ENCODE results near the gene STAG2. TPM values are rescaled to one million over a fixed set of nuclear protein-coding genes. Genes with fewer than 3 reads are reported as not detected.
A peak's percentile ranks its signal among the peaks of the same experiment; 100 is the strongest.
"Not testable (repeated sequence)": the region's sequence is repeated elsewhere in the genome, so short reads cannot be mapped to it uniquely, and the experiment has no call there.

STAG2 gene
- total and polyA plus RNA-seq, 2 donors (not counting 3 experiments of a cell fraction or from before 2014, with no cell fraction given) = 12.7 to 55.9 TPM

DNA sequence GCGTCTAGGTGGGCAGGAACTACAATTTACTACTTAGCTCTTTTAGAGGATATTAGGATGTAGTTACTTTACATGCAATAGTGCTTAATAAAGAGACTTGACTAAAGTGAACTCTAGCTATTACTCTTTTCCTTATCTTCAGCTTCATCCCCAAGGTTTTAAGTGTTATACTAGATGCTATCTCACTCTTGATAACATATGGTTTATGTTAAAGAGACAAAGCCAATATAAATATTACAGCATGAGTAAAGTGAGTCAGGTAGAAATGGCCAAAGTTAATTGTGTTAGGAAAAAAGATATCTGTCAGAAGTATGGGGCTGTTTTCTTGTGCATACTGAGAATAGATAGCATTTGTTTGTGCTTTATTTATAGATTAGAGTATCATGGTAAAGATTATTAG is 80.5 kb downstream of the STAG2 start:
- BruUV-seq (replicated peaks) = no TSS peak
- Histone ChIP-seq H4K20me1 (replicated peaks; ENCODE audit: control insufficient read depth, extremely low read depth, insufficient read depth, low read length) (no peaks in the 10 kb centered on the region), H3K9me1 (replicated peaks; ENCODE audit: control insufficient read depth, extremely low read depth, insufficient read depth, low read length) (no peaks in the 10 kb centered on the region), H3K4me3 (replicated peaks in 1 of 3; ENCODE audit: insufficient read depth in 1 of 3, low read depth in 1 of 3, low read length in 3 of 3) (no peak overlapping the region), H3K4me2 (ENCODE audit: insufficient read depth, low read length) (no peak overlapping the region), H3K4me1 (ENCODE audit: control insufficient read depth, extremely low read depth, insufficient read depth, low read length) (no peaks in the 10 kb centered on the region), H3K27ac (ENCODE audit: insufficient read depth, low read depth, low read length) (no peak overlapping the region), H3K79me2 (ENCODE audit: control insufficient read depth, insufficient read depth, low read length) (no peaks in the 10 kb centered on the region), H3K9me3 (replicated peaks; ENCODE audit: control insufficient read depth, insufficient read depth, low read length) (no peaks in the 10 kb centered on the region), H3K27me3 (ENCODE audit: control insufficient read depth in 2 of 2, insufficient read depth in 2 of 2, low read length in 2 of 2) (no peaks in the 10 kb centered on the region), H2AFZ (ENCODE audit: low read depth, low read length) (no peak overlapping the region), H3K9ac (replicated peaks; ENCODE audit: extremely low read depth, insufficient read depth, low read length) (no peak overlapping the region), H3K36me3 (ENCODE audit: control insufficient read depth in 2 of 2, extremely low read depth in 1 of 2, insufficient read depth in 2 of 2, low read length in 2 of 2) (no peaks in the 10 kb centered on the region)
- intact Hi-C loops (cut with micrococcal nuclease) = no loop called here
- ChIA-PET CTCF (no interaction called here), POLR2A (no interaction called here)
- dilution Hi-C loops (cut with MboI; ENCODE audit: extremely low pct_ligation_motif_present, low sequenced_read_pairs) = no loop called here
- TF ChIP-seq FOS (IDR thresholded peaks at IDR 0.05; ENCODE audit: borderline replicate concordance, insufficient read depth, low read length) = no peak
- no peak for TF ChIP-seq EZH2 (IDR thresholded peaks at IDR 0.05; ENCODE audit: borderline replicate concordance, low read depth, low read length, severe bottlenecking)
- TF ChIP-seq JUN (IDR thresholded peaks at IDR 0.05; ENCODE audit: borderline replicate concordance, insufficient read depth, insufficient read length, low read depth) = no peak
- TF ChIP-seq, protein P1, sequence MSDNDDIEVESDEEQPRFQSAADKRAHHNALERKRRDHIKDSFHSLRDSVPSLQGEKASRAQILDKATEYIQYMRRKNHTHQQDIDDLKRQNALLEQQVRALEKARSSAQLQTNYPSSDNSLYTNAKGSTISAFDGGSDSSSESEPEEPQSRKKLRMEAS (IDR thresholded peaks at IDR 0.05; ENCODE audit: insufficient read depth, insufficient read length) = no peak
- no peak for TF ChIP-seq GATA2 (IDR thresholded peaks at IDR 0.05; ENCODE audit: insufficient read depth, insufficient read length, low read depth, low read length)
- FAIRE-seq (no peak), DNase-seq (ENCODE audit: low read depth, low spot score) (no peak)

DNA sequence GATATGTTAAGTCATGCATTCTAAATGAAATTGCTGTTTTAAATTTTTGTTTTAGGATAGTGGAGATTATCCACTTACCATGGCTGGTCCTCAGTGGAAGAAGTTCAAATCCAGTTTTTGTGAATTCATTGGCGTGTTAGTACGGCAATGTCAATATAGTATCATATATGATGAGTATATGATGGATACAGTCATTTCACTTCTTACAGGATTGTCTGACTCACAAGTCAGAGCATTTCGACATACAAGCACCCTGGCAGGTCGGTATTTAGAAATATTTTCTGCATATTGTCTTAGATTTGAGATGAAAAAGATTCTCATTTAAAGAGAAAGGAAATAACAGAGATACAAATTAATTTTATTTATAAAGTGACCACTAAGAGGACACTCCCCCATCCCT is 83.6 kb downstream of the STAG2 start:
- H3K4me1 ChIP-seq (ENCODE audit: control insufficient read depth, extremely low read depth, insufficient read depth, low read length) = no peaks in the 10 kb centered on the region
- H3K9ac ChIP-seq (replicated peaks; ENCODE audit: extremely low read depth, insufficient read depth, low read length) = no peak overlapping the region
- CTCF ChIA-PET = no interaction called here
- POLR2A ChIA-PET = no interaction called here
- BruUV-seq (replicated peaks) = no TSS peak
- no peak overlapping the region for H2AFZ ChIP-seq (ENCODE audit: low read depth, low read length)
- H3K36me3 ChIP-seq (ENCODE audit: control insufficient read depth in 2 of 2, extremely low read depth in 1 of 2, insufficient read depth in 2 of 2, low read length in 2 of 2) = no peaks in the 10 kb centered on the region
- intact Hi-C loops (cut with micrococcal nuclease) = no loop called here
- FAIRE-seq = no peak
- H3K9me1 ChIP-seq (replicated peaks; ENCODE audit: control insufficient read depth, extremely low read depth, insufficient read depth, low read length) = no peaks in the 10 kb centered on the region
- no peaks in the 10 kb centered on the region for H3K27me3 ChIP-seq (ENCODE audit: control insufficient read depth in 2 of 2, insufficient read depth in 2 of 2, low read length in 2 of 2)
- H3K9me3 ChIP-seq (replicated peaks; ENCODE audit: control insufficient read depth, insufficient read depth, low read length) = no peaks in the 10 kb centered on the region
- no peak overlapping the region for H3K4me2 ChIP-seq (ENCODE audit: insufficient read depth, low read length)
- no peak for DNase-seq (ENCODE audit: low read depth, low spot score)
- H3K79me2 ChIP-seq (ENCODE audit: control insufficient read depth, insufficient read depth, low read length) = no peaks in the 10 kb centered on the region
- no peak overlapping the region for H3K27ac ChIP-seq (ENCODE audit: insufficient read depth, low read depth, low read length)
- peaks cover 2% of the 10 kb centered on the region for H4K20me1 ChIP-seq (replicated peaks; ENCODE audit: control insufficient read depth, extremely low read depth, insufficient read depth, low read length)
- dilution Hi-C loops (cut with MboI; ENCODE audit: extremely low pct_ligation_motif_present, low sequenced_read_pairs) = no loop called here
- no peak overlapping the region for H3K4me3 ChIP-seq (replicated peaks in 1 of 3; ENCODE audit: insufficient read depth in 1 of 3, low read depth in 1 of 3, low read length in 3 of 3)
- no peak for TF ChIP-seq GATA2 (IDR thresholded peaks at IDR 0.05; ENCODE audit: insufficient read depth, insufficient read length, low read depth, low read length)

DNA sequence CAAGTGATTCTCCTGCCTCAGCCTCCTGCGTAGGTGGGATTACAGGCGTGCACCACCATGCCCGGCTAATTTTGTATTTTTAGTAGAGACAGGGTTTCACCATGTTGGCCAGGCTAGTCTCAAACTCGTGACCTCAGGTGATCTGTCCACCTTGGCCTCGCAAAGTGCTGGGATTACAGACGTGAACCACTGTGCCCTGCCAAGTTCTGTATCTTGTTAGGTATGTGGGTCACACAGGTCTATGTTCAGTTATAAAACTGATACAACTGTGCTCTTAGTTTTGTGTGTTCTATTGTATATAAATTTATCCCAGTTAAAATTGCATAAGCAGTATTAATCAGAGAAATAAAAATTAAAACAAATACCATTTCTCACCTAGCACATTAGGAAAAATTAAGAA is 122.9 kb downstream of the STAG2 start:
- H3K27ac ChIP-seq (ENCODE audit: insufficient read depth, low read depth, low read length); H3K4me3 ChIP-seq (replicated peaks in 1 of 3; ENCODE audit: insufficient read depth in 1 of 3, low read depth in 1 of 3, low read length in 3 of 3); H4K20me1 ChIP-seq (replicated peaks; ENCODE audit: control insufficient read depth, extremely low read depth, insufficient read depth, low read length); POLR2A ChIA-PET; dilution Hi-C loops (cut with MboI; ENCODE audit: extremely low pct_ligation_motif_present, low sequenced_read_pairs); BruUV-seq (replicated peaks); CTCF ChIA-PET; H2AFZ ChIP-seq (ENCODE audit: low read depth, low read length); H3K9me3 ChIP-seq (replicated peaks; ENCODE audit: control insufficient read depth, insufficient read depth, low read length); H3K4me2 ChIP-seq (ENCODE audit: insufficient read depth, low read length); H3K4me1 ChIP-seq (ENCODE audit: control insufficient read depth, extremely low read depth, insufficient read depth, low read length); H3K36me3 ChIP-seq (ENCODE audit: control insufficient read depth in 2 of 2, extremely low read depth in 1 of 2, insufficient read depth in 2 of 2, low read length in 2 of 2); H3K9ac ChIP-seq (replicated peaks; ENCODE audit: extremely low read depth, insufficient read depth, low read length); DNase-seq (ENCODE audit: low read depth, low spot score); H3K9me1 ChIP-seq (replicated peaks; ENCODE audit: control insufficient read depth, extremely low read depth, insufficient read depth, low read length); H3K27me3 ChIP-seq (ENCODE audit: control insufficient read depth in 2 of 2, insufficient read depth in 2 of 2, low read length in 2 of 2); H3K79me2 ChIP-seq (ENCODE audit: control insufficient read depth, insufficient read depth, low read length); intact Hi-C loops (cut with micrococcal nuclease): not testable (repeated sequence)
- FAIRE-seq = peak; percentile 55

Data from endothelial cell of umbilical vein (primary cell).